Measurements from ENCODE around the gene TAF11L3.
"Not testable (repeated sequence)": the region's sequence is repeated elsewhere in the genome, so short reads cannot be mapped to it uniquely, and the experiment has no call there.

Gene TAF11L3

GRCh38 chr5:17518067-17518466, at the start of gene TAF11L3:
TSS of gene TAF11L3 (plus strand) at chr5:17518367.
- DNase-seq, result not testable (repeated sequence)

- DNase-seq, result no peak
Measured at GRCh38 chr5:17470064-17470463, 48.1 kb upstream of the TAF11L3 start.

GRCh38 chr5:17475064-17475463, 43.1 kb upstream of the TAF11L3 start:
- DNase-seq, result not testable (repeated sequence)

GRCh38 chr5:17477043-17477442, 41.1 kb upstream of the TAF11L3 start:
- DNase-seq, result no peak

- no peak for DNase-seq
Measured at GRCh38 chr5:17477573-17478265, 40.4 kb upstream of the TAF11L3 start.

GRCh38 chr5:17481378-17481777, 36.8 kb upstream of the TAF11L3 start:
- no peak for DNase-seq

- no peak for DNase-seq
Measured at GRCh38 chr5:17482790-17483189, 35.4 kb upstream of the TAF11L3 start.

- DNase-seq, result not testable (repeated sequence)
Measured at GRCh38 chr5:17486464-17487173, 31.5 kb upstream of the TAF11L3 start.

GRCh38 chr5:17487174-17487512, 31.0 kb upstream of the TAF11L3 start:
- no peak for DNase-seq

- not testable (repeated sequence) for DNase-seq
Measured at GRCh38 chr5:17491257-17491656, 26.9 kb upstream of the TAF11L3 start.

GRCh38 chr5:17492770-17493169, 25.4 kb upstream of the TAF11L3 start:
- DNase-seq, result no peak

- no peak for DNase-seq
Measured at GRCh38 chr5:17497446-17497845, 20.7 kb upstream of the TAF11L3 start.

GRCh38 chr5:17497931-17498330, 20.2 kb upstream of the TAF11L3 start, which contains the start of gene TAF11L2:
TSS of gene TAF11L2 (plus strand) at chr5:17498231.
- not testable (repeated sequence) for DNase-seq

GRCh38 chr5:17511775-17512325, 6.3 kb upstream of the TAF11L3 start:
- DNase-seq, result no peak

- DNase-seq, result not testable (repeated sequence)
Measured at GRCh38 chr5:17517526-17517925, 641 bp upstream of the TAF11L3 start.

- DNase-seq, result not testable (repeated sequence)
Measured at GRCh38 chr5:17519508-17519907, 1.3 kb downstream of the TAF11L3 start.

GRCh38 chr5:17521501-17521900, 3.3 kb downstream of the TAF11L3 start, which contains the start of gene TAF11L4:
TSS of gene TAF11L4 (plus strand) at chr5:17521801.
- not testable (repeated sequence) for DNase-seq

GRCh38 chr5:17524935-17525334, 6.8 kb downstream of the TAF11L3 start, which contains the start of gene TAF11L5:
TSS of gene TAF11L5 (plus strand) at chr5:17525235.
- DNase-seq, result not testable (repeated sequence)

GRCh38 chr5:17526504-17526903, 8.3 kb downstream of the TAF11L3 start:
- DNase-seq, result not testable (repeated sequence)

- not testable (repeated sequence) for DNase-seq
Measured at GRCh38 chr5:17528369-17528768, 10.2 kb downstream of the TAF11L3 start, which contains the start of gene TAF11L6. TSS of gene TAF11L6 (plus strand) at chr5:17528669.

Measured in inflammatory macrophage treated with lipopolysaccharide for 4 hours (primary cell).